GM21576 (cell line): Measurements from ENCODE around the gene LAT.
"Not testable (repeated sequence)": the region's sequence is repeated elsewhere in the genome, so short reads cannot be mapped to it uniquely, and the experiment has no call there.

Experiments used
- ATAC-seq: cut with Tn5 transposase; IDR thresholded peaks from one replicate; pipeline ENCODE4 v1.9.1; 2021; ENCODE audit warnings: mild to moderate bottlenecking, moderate library complexity; ENCODE audit not compliant: unreplicated experiment

The LAT gene

DNA sequence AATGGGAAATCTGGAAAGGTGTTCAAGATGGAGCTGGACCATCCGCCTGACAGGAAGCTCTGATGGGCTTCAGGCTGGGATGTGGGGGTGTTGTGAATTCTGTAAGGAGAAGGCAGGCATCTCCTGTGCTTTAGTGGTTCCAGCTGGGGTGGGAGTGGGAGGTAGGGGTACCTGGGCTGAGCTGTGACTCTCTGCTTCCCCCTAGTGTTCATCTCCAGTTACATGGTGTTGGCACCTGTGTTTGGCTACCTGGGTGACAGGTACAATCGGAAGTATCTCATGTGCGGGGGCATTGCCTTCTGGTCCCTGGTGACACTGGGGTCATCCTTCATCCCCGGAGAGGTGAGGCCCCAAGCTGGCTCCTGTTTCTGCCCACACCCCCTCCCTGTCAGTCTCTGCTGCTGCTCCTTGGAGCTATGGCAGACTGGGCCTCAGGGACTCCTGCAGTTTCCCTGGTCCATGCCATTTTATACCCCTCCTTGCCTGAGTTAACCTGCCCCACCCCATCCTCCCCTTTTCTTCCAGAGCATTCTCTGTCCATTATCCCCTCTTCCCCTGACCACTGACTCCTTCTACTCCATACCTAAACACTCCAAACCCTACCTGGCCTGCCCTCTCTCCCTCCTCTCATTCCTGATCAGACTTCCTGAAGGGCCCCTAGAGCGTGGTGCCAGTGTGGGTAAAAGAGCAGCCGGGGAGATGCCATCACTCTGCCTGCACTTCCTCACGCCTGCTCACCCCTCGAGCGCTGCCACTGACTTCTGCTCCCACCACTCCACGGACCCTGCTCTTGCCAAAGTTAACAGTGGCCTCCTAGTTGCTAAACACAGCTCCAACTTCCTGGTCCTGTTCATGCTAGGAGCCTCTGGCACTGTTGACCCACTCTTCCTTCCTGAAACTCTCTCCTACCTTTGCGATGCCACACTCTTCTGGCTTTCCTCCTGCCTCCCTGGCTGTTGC is 6.9 kb upstream of the LAT start:
- no peak for ATAC-seq

DNA sequence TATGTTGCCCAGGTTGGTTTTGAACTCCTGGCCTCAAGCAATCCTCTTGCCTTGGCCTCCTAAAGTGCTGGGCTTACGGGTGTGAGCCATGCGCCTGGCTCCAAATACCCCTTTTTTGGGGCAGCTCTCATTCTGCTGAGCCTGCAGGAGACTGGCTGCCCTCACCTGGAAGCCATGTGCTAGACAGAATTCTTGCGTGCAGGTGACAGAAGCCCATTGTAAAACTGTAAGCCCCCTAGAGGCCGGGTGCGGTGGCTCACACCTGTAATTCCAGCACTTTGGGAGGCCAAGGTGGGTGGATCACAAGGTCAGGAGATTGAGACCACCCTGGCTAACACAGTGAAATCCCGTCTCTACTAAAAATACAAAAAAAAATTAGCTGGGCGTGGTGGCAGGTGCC is 4.5 kb upstream of the LAT start:
- ATAC-seq: not testable (repeated sequence)

DNA sequence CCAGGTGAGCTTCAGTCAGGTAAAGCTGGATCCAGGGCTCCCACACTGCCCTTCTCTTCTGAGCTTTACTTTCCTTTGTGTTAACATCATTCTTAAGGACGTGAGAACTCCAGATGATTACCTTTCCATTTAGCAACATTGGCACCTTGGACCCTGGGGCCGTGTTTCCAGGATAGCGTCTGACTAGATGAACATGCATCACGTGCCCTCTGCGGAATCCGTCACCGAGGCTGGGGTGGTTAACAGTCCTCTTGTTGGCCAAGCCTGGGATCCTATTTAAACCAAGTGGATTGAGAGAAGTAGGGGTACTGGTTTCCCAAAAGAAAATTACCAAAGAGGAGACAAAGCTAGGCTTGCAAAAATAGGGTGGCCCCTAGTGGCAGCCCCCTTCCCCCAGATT is 3.9 kb upstream of the LAT start:
- no peak for ATAC-seq

DNA sequence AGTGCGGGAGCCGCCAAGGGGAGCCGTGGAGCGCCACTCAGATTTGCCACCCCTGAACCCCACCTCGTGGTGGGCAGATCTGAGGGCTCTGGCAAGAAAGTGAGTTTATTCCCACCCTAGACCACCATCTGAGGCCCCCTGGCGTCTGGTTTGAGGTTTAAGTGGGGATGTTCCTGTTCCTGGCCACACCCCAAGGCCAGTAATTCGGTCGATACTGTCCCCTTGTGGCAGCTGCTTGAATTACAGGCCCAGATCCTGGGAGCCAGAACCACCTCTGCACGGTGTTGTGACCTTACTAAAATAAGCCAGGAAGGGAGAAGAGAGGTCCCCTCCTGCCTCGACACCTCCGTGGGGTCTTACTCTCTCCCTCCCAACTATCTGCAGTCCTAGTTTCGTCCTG is 3.3 kb upstream of the LAT start:
- ATAC-seq: no peak

DNA sequence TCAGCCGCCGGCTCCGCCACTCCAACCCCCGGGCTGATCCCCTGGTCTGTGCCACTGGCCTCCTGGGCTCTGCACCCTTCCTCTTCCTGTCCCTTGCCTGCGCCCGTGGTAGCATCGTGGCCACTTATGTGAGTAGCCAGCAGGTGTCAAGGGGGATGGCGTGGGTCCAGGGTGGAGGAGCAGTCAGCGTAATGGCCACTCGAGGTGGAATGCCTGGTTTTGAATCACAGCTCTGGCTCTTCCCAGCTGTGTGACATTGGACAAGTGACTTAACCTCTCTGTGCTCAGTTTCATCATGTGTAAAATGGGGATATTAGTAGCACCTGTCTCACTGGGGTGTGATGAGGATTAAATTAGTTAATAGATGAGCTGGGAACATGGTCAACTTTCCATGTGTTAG is 2.4 kb upstream of the LAT start:
- ATAC-seq: no peak

DNA sequence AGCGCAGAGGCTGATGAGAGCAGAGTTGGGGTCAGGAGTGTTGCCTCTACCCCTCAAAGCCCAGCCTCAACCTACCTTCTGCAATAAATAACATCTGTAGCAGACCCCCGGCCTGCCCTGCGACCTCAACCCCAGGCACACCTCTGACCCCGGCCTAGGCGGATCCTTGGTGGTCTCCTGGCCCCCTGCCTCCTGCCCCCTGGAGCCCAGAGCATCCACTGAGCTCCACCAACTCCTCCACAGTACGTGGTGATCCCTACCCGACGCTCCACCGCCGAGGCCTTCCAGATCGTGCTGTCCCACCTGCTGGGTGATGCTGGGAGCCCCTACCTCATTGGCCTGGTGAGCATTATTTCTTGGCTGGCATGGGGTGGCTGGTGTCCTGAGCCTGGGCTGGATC is 1.9 kb upstream of the LAT start:
- no peak for ATAC-seq

DNA sequence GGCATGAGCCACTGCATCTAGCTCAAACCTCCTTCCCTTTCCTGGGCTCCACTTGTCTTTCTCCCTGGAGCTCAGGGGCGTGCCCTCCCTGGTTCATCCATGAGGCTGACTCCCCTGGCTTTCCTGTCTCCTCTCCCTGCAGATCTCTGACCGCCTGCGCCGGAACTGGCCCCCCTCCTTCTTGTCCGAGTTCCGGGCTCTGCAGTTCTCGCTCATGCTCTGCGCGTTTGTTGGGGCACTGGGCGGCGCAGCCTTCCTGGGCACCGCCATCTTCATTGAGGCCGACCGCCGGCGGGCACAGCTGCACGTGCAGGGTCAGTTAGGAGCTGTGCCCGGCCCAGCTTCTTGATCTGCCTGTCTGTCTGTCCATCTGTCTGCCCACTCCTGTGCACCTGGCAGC is 1.2 kb upstream of the LAT start:
- no peak for ATAC-seq

DNA sequence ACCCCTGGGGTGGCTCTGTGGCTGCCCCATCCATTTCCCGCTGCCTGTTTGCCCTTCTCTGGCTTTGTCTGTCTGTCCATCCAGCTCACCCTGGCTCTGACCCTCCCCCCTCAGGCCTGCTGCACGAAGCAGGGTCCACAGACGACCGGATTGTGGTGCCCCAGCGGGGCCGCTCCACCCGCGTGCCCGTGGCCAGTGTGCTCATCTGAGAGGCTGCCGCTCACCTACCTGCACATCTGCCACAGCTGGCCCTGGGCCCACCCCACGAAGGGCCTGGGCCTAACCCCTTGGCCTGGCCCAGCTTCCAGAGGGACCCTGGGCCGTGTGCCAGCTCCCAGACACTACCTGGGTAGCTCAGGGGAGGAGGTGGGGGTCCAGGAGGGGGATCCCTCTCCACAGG is 761 bp upstream of the LAT start:
- no peak for ATAC-seq

DNA sequence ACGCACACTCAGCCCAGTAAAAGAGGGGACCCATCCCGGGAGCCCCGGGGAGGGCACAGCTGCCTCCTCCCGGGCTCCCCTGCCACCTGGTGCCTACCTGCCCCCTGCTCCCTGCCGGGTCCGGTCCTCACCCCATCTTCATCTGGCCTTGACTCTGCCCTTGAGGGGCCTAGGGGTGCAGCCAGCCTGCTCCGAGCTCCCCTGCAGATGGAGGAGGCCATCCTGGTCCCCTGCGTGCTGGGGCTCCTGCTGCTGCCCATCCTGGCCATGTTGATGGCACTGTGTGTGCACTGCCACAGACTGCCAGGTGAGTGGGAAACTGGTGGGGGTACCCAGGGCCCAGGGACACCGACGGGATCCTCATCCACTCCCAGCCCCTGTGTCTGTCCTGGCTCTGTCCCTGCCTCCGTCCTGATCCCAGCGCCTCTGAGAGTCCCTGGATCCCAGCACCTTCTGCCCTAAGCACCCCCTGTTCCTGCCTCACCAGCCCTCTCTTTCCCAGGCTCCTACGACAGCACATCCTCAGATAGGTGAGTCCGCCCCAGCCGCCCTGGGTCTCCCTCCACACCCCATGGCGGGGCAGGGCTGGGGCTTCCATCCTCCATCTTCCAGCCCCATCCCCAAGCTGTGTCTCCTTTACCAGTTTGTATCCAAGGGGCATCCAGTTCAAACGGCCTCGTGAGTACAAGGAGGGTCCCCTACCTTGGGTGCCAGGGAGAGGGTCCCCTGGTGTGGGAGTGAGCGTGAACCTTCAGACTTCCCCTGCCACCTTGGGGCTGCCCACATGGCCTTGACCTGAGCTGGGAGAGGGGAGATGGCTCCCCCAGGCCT is 574 bp downstream of the LAT start:
- no peak for ATAC-seq

DNA sequence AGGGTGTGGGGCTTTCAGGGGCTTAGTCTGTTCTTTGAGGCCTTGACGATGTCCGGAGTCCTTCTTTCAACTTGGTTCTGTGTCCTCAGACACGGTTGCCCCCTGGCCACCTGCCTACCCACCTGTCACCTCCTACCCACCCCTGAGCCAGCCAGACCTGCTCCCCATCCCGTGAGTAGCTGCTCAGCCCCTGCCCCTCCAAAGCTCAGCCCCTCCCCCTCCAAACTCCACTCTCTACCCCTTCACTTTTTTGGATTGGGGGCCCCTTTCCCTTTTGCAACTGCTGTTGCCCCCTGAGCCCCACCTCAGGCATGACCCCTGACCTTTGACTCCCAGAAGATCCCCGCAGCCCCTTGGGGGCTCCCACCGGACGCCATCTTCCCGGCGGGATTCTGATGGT is 1.2 kb downstream of the LAT start:
- ATAC-seq: no peak

DNA sequence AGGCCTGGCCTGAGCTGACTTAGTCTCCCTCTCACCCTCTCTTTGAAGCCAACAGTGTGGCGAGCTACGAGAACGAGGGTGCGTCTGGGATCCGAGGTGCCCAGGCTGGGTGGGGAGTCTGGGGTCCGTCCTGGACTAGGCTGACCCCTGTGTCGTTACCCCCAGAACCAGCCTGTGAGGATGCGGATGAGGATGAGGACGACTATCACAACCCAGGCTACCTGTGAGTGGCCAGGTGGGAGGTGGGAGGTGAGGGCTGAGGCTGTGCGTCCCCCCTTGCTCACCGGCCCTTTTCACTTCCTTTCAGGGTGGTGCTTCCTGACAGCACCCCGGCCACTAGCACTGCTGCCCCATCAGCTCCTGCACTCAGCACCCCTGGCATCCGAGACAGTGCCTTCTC is 1.6 kb downstream of the LAT start:
- ATAC-seq: no peak

DNA sequence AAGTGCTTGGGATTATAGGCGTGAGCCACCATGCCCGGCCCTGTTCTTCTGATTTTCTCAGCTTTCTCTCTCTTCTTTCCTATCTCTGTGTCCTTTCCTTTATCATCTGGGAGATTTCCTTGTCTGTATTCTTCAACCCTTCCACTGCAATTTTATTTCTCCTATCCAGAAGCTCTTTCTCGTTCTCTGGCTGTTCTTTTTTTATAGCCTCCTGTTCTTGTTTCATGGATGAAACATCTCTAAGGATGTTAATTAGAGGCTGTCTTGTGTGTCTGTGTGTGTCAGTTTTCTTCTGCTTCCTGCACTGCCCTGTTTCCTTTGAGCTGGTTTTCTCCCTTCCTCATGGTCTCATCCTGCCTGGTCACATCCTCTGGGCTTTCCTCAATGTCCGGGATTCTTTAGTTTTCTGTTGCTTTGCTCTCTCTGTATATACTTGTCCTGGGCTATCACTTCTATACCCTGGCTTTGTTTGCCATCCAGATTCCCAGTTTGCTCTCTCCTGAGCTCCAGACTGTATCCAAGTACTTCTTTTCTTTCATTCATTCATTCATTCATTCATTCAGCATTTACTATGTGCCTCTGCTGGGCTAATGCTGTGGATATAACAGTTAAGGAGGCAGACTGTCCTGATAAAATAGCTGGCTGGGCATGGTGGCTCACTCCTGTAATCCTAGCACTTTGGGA is 2.5 kb downstream of the LAT start:
- no peak for ATAC-seq

DNA sequence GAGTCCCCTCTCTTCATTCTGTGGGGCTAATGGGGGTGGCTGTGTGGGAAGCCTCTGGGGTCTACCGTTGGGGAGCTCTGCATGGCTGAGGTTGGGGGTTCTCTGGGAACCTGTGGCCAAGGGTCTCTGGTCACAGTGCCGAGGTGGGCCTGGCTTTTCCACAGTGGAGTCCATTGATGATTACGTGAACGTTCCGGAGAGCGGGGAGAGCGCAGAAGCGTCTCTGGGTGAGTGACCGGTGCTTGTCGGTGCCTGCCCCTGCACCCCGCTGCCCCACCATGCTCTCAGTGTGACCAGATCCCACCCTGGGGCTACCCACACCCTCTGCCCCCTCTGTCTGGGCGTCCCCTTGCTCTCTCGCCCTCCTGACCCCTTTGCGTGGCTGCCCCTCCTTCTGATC is 4.5 kb downstream of the LAT start:
- ATAC-seq: no peak

DNA sequence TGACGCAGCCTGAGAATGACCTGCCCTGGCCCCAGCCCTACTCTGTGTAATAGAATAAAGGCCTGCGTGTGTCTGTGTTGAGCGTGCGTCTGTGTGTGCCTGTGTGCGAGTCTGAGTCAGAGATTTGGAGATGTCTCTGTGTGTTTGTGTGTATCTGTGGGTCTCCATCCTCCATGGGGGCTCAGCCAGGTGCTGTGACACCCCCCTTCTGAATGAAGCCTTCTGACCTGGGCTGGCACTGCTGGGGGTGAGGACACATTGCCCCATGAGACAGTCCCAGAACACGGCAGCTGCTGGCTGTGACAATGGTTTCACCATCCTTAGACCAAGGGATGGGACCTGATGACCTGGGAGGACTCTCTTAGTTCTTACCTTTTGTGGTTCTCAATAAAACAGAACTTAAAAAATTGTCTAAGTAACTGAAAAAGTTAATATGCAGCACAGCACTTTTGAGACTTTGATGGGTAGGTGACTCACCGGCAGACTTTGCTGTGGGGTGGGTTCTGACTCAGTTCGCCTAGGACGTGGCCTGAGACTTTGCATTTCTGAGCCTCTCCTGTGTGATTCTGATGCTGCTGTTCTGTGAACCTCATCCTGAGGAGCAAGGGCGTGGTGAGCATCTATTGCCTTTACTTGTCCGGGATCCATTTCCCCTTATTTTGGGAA is 5.7 kb downstream of the LAT start:
- no peak for ATAC-seq

DNA sequence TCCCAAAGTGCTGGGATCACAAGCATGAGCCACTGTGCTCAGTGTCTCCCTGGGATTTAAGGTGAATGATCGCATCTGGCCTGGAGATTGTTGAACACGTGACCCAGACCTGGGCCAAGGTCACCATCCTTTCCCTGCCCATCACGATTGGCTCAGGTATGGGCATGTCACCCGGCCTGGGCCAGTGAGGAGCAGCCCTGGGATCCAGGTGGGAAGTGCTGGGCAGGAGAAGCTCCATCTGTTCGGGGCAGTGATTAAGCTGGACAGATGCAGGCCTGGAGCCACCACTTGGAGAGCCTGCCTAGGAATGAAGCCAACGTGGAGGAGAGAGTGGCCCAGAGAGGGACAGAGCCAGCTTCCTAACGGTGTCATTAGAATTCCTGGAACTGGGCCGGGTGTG is 6.8 kb downstream of the LAT start:
- no peak for ATAC-seq

DNA sequence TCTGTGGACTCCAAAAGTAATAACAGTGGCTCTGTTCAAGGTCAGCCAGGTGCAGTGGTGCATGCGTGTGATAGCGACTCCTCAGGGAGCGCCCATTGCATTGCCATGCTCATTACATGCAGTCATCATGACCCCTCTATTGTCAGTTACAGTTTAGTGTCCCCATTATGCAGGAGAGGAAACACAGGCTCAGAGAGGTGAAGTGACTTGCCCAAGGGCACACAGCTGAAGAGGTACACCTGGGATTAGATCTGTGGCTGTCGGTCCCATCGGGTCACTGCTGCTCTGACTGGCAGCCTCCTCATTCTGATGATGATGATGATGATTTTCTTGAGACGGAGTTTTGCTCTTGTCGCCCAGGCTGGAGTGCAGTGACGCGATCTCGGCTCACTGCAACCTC is 7.6 kb downstream of the LAT start:
- ATAC-seq: no peak

DNA sequence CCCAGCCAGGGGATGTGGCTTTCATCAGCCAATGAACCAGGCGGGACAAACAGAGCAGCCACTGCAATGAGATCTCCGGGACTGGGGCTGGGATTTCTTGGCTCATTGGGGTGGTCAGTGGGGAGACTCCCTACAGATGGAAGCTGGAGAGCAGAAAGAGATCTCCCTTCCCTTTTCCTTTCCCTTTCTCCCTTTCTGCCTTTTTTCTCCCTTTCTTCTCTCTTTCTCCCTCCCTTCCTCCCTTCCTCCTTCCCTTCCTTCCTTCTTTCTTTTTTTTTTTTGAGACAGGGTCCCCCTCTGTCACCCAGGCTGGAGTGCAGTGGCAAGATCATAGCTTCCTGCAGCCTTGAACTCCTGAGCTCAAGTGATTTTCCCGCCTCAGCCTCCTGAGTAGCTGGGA is 14.0 kb downstream of the LAT start:
- ATAC-seq: no peak

DNA sequence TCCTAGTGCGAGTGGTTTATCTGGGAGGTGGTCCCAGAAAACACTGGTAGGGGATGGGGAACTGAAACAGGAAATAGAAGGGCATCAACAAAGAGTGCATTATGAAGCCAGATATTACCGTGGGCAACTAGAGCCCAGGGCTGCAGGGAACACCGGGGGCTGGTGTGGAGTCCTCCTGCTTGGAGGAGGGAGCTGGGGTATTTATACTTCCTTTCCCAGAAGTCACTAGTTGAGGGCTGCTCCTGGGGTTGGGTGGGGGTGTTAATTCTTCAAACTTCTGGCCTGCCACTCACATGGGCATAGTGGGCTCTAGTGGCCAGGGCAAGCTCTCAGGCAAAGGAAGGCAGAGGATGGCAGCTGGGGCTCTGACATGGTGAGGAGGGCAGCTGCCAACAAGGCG is 14.7 kb downstream of the LAT start:
- no peak for ATAC-seq

DNA sequence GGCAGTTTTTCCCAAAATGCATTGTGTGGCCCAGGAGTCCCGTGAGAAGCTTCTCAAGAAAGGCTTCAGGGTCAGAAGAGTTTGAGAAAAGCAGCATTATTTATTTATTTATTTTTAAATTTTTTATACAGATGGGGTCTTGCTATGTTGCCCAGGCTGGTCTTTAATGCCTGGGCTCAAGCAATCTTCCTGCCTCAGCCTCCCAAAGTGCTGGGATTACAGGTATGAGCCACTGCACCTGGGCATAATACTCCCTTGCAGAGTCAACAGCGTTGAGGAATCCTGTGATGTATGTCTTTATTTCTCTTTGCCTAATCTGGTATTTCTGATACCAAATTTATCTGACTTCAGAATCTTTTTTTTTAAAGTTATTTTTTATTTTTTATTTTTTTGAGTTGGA is 15.2 kb downstream of the LAT start:
- no peak for ATAC-seq

DNA sequence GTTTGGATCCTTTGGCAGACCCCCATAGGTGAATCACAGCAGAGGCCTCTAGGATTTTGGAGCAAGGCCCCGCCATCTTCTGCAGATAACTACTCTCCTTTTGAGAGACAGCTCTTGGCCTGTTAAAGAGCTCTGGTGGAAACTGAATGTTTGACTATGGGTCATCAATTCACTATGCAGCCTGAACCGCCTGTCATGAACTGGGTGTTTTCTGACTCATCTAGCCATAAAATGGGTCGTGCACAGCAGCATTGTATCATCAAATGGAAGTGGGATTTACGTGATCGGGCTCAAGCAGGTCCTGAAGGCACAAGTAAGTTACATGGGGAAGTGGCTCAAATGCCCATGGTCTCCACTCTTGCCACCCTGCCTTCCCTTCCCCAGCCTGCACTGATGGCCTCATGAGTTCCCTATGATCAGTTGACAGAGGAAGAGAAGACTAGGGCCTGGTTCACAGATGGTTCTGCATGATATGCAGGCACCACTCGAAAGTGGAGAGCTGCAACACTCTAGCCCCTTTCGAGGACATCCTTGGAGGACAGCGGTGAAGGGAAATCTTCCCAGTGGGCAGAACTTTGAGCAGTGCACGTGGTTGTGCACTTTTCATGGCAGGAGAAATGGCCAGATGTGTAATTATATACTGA is 19.8 kb downstream of the LAT start:
- ATAC-seq: not testable (repeated sequence)
